GM23338 (cell line): ENCODE data around the gene WWOX. TPM values are rescaled to one million over a fixed set of nuclear protein-coding genes. Genes with fewer than 3 reads are reported as not detected.

ENCODE experiments used
- ATAC-seq: fragments of 200-7000 bp; cut with Tn5 transposase; 3 replicates; pipeline ENCODE4 v1.9.1; 2020
- DNase-seq: peaks from one replicate; pipeline ENCODE4 v3.0.0-alpha.2; 2015; ENCODE audit warnings: low spot score
- H2AFZ ChIP-seq: fragments of 200-600 bp; sonication (generic); 2 replicates; pipeline ENCODE4 v1.8.0; 2016; ENCODE audit warnings: antibody characterized with exemption, mild to moderate bottlenecking, moderate library complexity
- H3F3A ChIP-seq: fragments of 200-600 bp; sonication (generic); replicated peaks from 2 replicates; pipeline ENCODE4 v1.8.0; 2017; ENCODE audit warnings: antibody characterized with exemption, mixed run types, low read depth
- H3K27ac ChIP-seq: fragments of 200-600 bp; sonication (generic); 2 replicates; pipeline ENCODE4 v1.6.1; 2016; ENCODE audit warnings: low read depth
- H3K27me3 ChIP-seq: fragments of 200-600 bp; sonication (generic); 2 replicates; pipeline ENCODE4 v1.8.0; 2016; ENCODE audit warnings: mild to moderate bottlenecking, mixed run types, moderate library complexity; ENCODE audit not compliant: insufficient read depth
- H3K36me3 ChIP-seq: fragments of 200-600 bp; sonication (generic); 2 replicates; pipeline ENCODE4 v1.8.0; 2016; ENCODE audit warnings: mild to moderate bottlenecking; ENCODE audit not compliant: insufficient read depth
- H3K4me1 ChIP-seq: fragments of 200-600 bp; sonication (generic); 2 replicates; pipeline ENCODE4 v1.8.0; 2016; ENCODE audit warnings: mild to moderate bottlenecking, moderate library complexity; ENCODE audit not compliant: insufficient read depth
- H3K4me2 ChIP-seq: fragments of 200-600 bp; sonication (generic); 2 replicates; pipeline ENCODE4 v1.7.1; 2017; ENCODE audit warnings: mixed run types
- H3K4me3 ChIP-seq: fragments of 200-600 bp; sonication (generic); 2 replicates; pipeline ENCODE4 v1.6.1; 2016; ENCODE audit warnings: mixed run types
- H3K79me2 ChIP-seq: fragments of 200-600 bp; sonication (generic); replicated peaks from 2 replicates; pipeline ENCODE4 v1.8.0; 2017; ENCODE audit warnings: mild to moderate bottlenecking; ENCODE audit not compliant: insufficient read depth
- H3K9me2 ChIP-seq: fragments of 200-600 bp; sonication (generic); 2 replicates; pipeline ENCODE4 v1.8.0; 2017; ENCODE audit not compliant: insufficient read depth
- H4K20me1 ChIP-seq: fragments of 200-600 bp; sonication (generic); replicated peaks from 2 replicates; pipeline ENCODE4 v1.8.0; 2017; ENCODE audit warnings: mild to moderate bottlenecking; ENCODE audit not compliant: insufficient read depth
- H3K27ac Mint-ChIP-seq: 2 replicates; pipeline ENCODE4 v1.8.0; 2020; ENCODE audit warnings: inconsistent platforms, mild to moderate bottlenecking, moderate library complexity, mixed read lengths
- H3K27me3 Mint-ChIP-seq: 3 replicates; pipeline ENCODE4 v1.8.0; 2022; ENCODE audit warnings: low read depth, mild to moderate bottlenecking, moderate library complexity, mixed read lengths, inconsistent platforms; ENCODE audit not compliant: insufficient read depth, poor library complexity
- H3K36me3 Mint-ChIP-seq: 3 replicates; pipeline ENCODE4 v1.8.0; 2021; ENCODE audit warnings: low read depth, mild to moderate bottlenecking, inconsistent platforms, moderate library complexity, mixed read lengths
- H3K4me1 Mint-ChIP-seq: 3 replicates; pipeline ENCODE4 v1.8.0; 2020; ENCODE audit warnings: mild to moderate bottlenecking, inconsistent platforms, mixed read lengths
- H3K4me3 Mint-ChIP-seq: 3 replicates; pipeline ENCODE4 v1.8.0; 2021; ENCODE audit warnings: moderate library complexity, mild to moderate bottlenecking, inconsistent platforms, mixed read lengths
- H3K9me3 Mint-ChIP-seq: 3 replicates; pipeline ENCODE4 v1.8.0; 2020; ENCODE audit warnings: moderate library complexity, mild to moderate bottlenecking, inconsistent platforms, mixed read lengths
- CREB1 ChIP-seq: fragments of 250-450 bp; sonication (Bioruptor Pico); IDR thresholded peaks from 2 replicates; pipeline ENCODE4 v1.5.0; 2020; ENCODE audit warnings: low read depth, mild to moderate bottlenecking, moderate library complexity
- EZH2 ChIP-seq: fragments of 200-600 bp; sonication (generic); IDR thresholded peaks from one replicate; pipeline ENCODE4 v1.8.0; 2017; ENCODE audit warnings: antibody characterized with exemption, mild to moderate bottlenecking, low read depth; ENCODE audit not compliant: unreplicated experiment
- EZH2phosphoT487 ChIP-seq: fragments of 200-600 bp; sonication (generic); IDR thresholded peaks from one replicate; pipeline ENCODE4 v1.8.1; 2018; ENCODE audit warnings: antibody characterized with exemption; ENCODE audit not compliant: unreplicated experiment
- JUNB ChIP-seq: IDR thresholded peaks from one replicate; pipeline ENCODE4 v1.6.1; 2016; ENCODE audit warnings: antibody characterized with exemption; ENCODE audit not compliant: unreplicated experiment
- NANOG ChIP-seq: IDR thresholded peaks from 2 replicates; pipeline ENCODE4 v1.6.1; 2016; ENCODE audit warnings: antibody characterized with exemption, borderline replicate concordance
- POLR2AphosphoS5 ChIP-seq: IDR thresholded peaks from 2 replicates; pipeline ENCODE4 v1.6.1; 2016; ENCODE audit warnings: antibody characterized with exemption, low read depth
- REST ChIP-seq: IDR thresholded peaks from one replicate; pipeline ENCODE4 v1.6.1; 2018; ENCODE audit warnings: antibody characterized with exemption; ENCODE audit not compliant: unreplicated experiment
- STAT1 ChIP-seq: IDR thresholded peaks from one replicate; pipeline ENCODE4 v1.6.1; 2016; ENCODE audit warnings: antibody characterized with exemption; ENCODE audit not compliant: unreplicated experiment
- ZNF114 ChIP-seq: fragments of 250-450 bp; sonication (Bioruptor Pico); IDR thresholded peaks from 2 replicates; pipeline ENCODE4 v1.5.0; 2020; ENCODE audit warnings: mild to moderate bottlenecking, moderate library complexity
- ZNF331 ChIP-seq: fragments of 250-450 bp; sonication (Bioruptor Pico); IDR thresholded peaks from 2 replicates; pipeline ENCODE4 v1.5.0; 2020; ENCODE audit warnings: low read depth, mild to moderate bottlenecking, moderate library complexity
- ZNF462 ChIP-seq: fragments of 250-450 bp; sonication (Bioruptor Pico); IDR thresholded peaks from 2 replicates; pipeline ENCODE4 v1.5.0; 2020; ENCODE audit warnings: mild to moderate bottlenecking, moderate library complexity
- polyA plus RNA-seq: library from polyadenylated mRNA; unstranded; fragments of >200 nt; fragmentation: Nextera tagmentation; extraction: Ambion mirVana; gene quantifications from 2 replicates; pipeline ENCODE4 v1.2.1, GENCODE V29; 2016
- total RNA-seq: library from RNA; depleted of rRNA; stranded (reverse); fragments of >200 nt; shearing (Covaris generic); gene quantifications from 2 replicates; pipeline ENCODE4 v1.2.3, GENCODE V29; 2014
- TF ChIP-seq, protein P1 (sequence below): IDR thresholded peaks from 2 replicates; pipeline ENCODE4 v1.6.1; 2016; ENCODE audit warnings: antibody characterized with exemption
- TF ChIP-seq, protein P2 (sequence below), 2 experiments: fragments of 200-600 bp in 1 of 2; sonication (generic) in 1 of 2; conservative IDR thresholded peaks; 2 replicates each; pipeline versions ENCODE4 v1.5.1 to v1.6.1; 2016 to 2017; ENCODE audit warnings: antibody characterized with exemption in 2 of 2, low read depth in 2 of 2, mild to moderate bottlenecking in 2 of 2, moderate library complexity in 1 of 2

Gene WWOX
- total and polyA plus RNA-seq, 2 experiments from 2014 or later = 10.0 to 19.3 TPM

DNA sequence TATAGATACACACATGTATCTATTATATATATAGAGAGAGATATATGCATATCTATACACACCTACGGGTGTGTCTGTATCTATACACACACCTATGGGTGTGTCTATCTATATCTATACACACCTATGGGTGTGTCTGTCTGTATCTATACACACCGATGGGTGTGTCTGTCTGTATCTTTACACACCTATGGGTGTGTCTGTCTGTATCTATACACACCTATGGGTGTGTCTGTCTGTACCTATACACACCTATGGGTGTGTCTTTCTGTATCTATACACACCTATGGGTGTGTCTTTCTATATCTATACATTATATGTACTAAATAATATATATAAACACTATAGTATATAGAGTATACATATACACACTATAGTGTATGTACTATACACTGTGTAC lies 762.6 kb downstream of the WWOX start:
- Mint-ChIP-seq H3K36me3 (no peaks in the 10 kb centered on the region), H3K9me3 (no peaks in the 10 kb centered on the region), H3K27ac (no peak overlapping the region), H3K4me3 (no peak overlapping the region), H3K27me3 (peaks cover 2% of the 10 kb centered on the region), H3K4me1 (no peaks in the 10 kb centered on the region)
- DNase-seq (no peak), ATAC-seq (no peak)
- Histone ChIP-seq H3K36me3 (no peaks in the 10 kb centered on the region), H2AFZ (no peak overlapping the region), H3K27ac (no peak overlapping the region), H3K79me2 (no peaks in the 10 kb centered on the region), H3K9me2 (no peaks in the 10 kb centered on the region), H3K4me3 (no peak overlapping the region), H4K20me1 (no peaks in the 10 kb centered on the region), H3K4me2 (no peak overlapping the region), H3K4me1 (no peaks in the 10 kb centered on the region), H3K27me3 (no peaks in the 10 kb centered on the region), H3F3A (no peaks in the 10 kb centered on the region)
- no peak for TF ChIP-seq JUNB
- no peak for TF ChIP-seq ZNF462 (CRISPR knock-in tag)
- no peak for TF ChIP-seq REST
- TF ChIP-seq NANOG = no peak
- TF ChIP-seq POLR2AphosphoS5 = no peak
- TF ChIP-seq, protein P1, sequence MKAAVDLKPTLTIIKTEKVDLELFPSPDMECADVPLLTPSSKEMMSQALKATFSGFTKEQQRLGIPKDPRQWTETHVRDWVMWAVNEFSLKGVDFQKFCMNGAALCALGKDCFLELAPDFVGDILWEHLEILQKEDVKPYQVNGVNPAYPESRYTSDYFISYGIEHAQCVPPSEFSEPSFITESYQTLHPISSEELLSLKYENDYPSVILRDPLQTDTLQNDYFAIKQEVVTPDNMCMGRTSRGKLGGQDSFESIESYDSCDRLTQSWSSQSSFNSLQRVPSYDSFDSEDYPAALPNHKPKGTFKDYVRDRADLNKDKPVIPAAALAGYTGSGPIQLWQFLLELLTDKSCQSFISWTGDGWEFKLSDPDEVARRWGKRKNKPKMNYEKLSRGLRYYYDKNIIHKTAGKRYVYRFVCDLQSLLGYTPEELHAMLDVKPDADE = no peak
- TF ChIP-seq CREB1 = no peak
- TF ChIP-seq ZNF114 (CRISPR knock-in tag) = no peak
- TF ChIP-seq, protein P2, sequence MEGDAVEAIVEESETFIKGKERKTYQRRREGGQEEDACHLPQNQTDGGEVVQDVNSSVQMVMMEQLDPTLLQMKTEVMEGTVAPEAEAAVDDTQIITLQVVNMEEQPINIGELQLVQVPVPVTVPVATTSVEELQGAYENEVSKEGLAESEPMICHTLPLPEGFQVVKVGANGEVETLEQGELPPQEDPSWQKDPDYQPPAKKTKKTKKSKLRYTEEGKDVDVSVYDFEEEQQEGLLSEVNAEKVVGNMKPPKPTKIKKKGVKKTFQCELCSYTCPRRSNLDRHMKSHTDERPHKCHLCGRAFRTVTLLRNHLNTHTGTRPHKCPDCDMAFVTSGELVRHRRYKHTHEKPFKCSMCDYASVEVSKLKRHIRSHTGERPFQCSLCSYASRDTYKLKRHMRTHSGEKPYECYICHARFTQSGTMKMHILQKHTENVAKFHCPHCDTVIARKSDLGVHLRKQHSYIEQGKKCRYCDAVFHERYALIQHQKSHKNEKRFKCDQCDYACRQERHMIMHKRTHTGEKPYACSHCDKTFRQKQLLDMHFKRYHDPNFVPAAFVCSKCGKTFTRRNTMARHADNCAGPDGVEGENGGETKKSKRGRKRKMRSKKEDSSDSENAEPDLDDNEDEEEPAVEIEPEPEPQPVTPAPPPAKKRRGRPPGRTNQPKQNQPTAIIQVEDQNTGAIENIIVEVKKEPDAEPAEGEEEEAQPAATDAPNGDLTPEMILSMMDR (conservative IDR thresholded peaks at IDR 0.05; ENCODE audit: low read depth in 2 of 2) = no peak
- TF ChIP-seq EZH2 = no peak
- no peak for TF ChIP-seq ZNF331
- TF ChIP-seq EZH2phosphoT487 = no peak
- TF ChIP-seq STAT1 = no peak
